ENCODE results near the gene RFTN1. TPM values are rescaled to one million over a fixed set of nuclear protein-coding genes. Genes with fewer than 3 reads are reported as not detected.
A peak's percentile ranks its signal among the peaks of the same experiment; 100 is the strongest.

RFTN1 gene
- total RNA-seq, 1 donor from 2014 or later, result 34.7 TPM

GRCh38 chr3:16294844-16295243 is 218.7 kb downstream of the RFTN1 start:
- no peak overlapping the region for H3K4me3 ChIP-seq (ENCODE audit: low read depth, low read length)
- no peak for TF ChIP-seq CTCF (conservative IDR thresholded peaks at IDR 0.05; ENCODE audit: low read depth, low read length)
- no peak for DNase-seq (ENCODE audit: low read depth)

GRCh38 chr3:16290827-16291196 is 222.7 kb downstream of the RFTN1 start:
- no peak for TF ChIP-seq CTCF (conservative IDR thresholded peaks at IDR 0.05; ENCODE audit: low read depth, low read length)
- DNase-seq (ENCODE audit: low read depth), result no peak
- no peak overlapping the region for H3K4me3 ChIP-seq (ENCODE audit: low read depth, low read length)

- TF ChIP-seq CTCF (conservative IDR thresholded peaks at IDR 0.05; ENCODE audit: low read depth, low read length), result peak; percentile 85
- no peak for DNase-seq (ENCODE audit: low read depth)
- H3K4me3 ChIP-seq (ENCODE audit: low read depth, low read length), result no peak overlapping the region
Measured at GRCh38 chr3:16290007-16290826, 223.3 kb downstream of the RFTN1 start.

- no peak for DNase-seq (ENCODE audit: low read depth)
- no peak for TF ChIP-seq CTCF (conservative IDR thresholded peaks at IDR 0.05; ENCODE audit: low read depth, low read length)
- no peak overlapping the region for H3K4me3 ChIP-seq (ENCODE audit: low read depth, low read length)
Measured at GRCh38 chr3:16289144-16289889, 224.2 kb downstream of the RFTN1 start.

GRCh38 chr3:16288664-16289063 is 224.8 kb downstream of the RFTN1 start:
- DNase-seq (ENCODE audit: low read depth), result no peak
- H3K4me3 ChIP-seq (ENCODE audit: low read depth, low read length), result no peak overlapping the region
- no peak for TF ChIP-seq CTCF (conservative IDR thresholded peaks at IDR 0.05; ENCODE audit: low read depth, low read length)

GRCh38 chr3:16286751-16287543 is 226.6 kb downstream of the RFTN1 start:
- DNase-seq (ENCODE audit: low read depth), result no peak
- TF ChIP-seq CTCF (conservative IDR thresholded peaks at IDR 0.05; ENCODE audit: low read depth, low read length), result no peak
- no peak overlapping the region for H3K4me3 ChIP-seq (ENCODE audit: low read depth, low read length)

All from epithelial cell of proximal tubule (primary cell).